LNCAP (cell line): ENCODE measurements around the gene LENG9.

Source experiments
- CTCF ChIP-seq: fragments of 450-650 bp; IDR thresholded peaks from 2 replicates; pipeline ENCODE4 v1.5.1; 2017; ENCODE audit warnings: mild to moderate bottlenecking

The LENG9 gene

GRCh38 chr19:54418030-54418929 lies 45.3 kb downstream of the LENG9 start:
- no peak for TF ChIP-seq CTCF

- TF ChIP-seq CTCF, result no peak
These were observed 46.7 kb downstream of the LENG9 start for GRCh38 chr19:54416695-54417491.

- no peak for TF ChIP-seq CTCF
These were observed 47.5 kb downstream of the LENG9 start for GRCh38 chr19:54415901-54416673.

GRCh38 chr19:54415208-54415900 lies 48.2 kb downstream of the LENG9 start, which contains the start of gene TTYH1:
TTYH1 (plus strand) TSS chr19:54415464; CDS start chr19:54415553, 89 bp downstream.
- TF ChIP-seq CTCF, result no peak

- no peak for TF ChIP-seq CTCF
These were observed 49.4 kb downstream of the LENG9 start for GRCh38 chr19:54414156-54414555.

- no peak for TF ChIP-seq CTCF
These were observed 50.7 kb downstream of the LENG9 start for GRCh38 chr19:54412877-54413276.
